Thoracic aorta endothelial cell (primary cell): ENCODE results near the gene TPRX1. TPM values are rescaled to one million over a fixed set of nuclear protein-coding genes. Genes with fewer than 3 reads are reported as not detected.

Experiments
- small RNA-seq: library from RNA; depleted of rRNA; stranded (forward); fragments of <200 nt; gene quantifications from one replicate; pipeline ENCODE3, GENCODE V24; 2012
- total RNA-seq: library from RNA; depleted of rRNA; stranded (reverse); fragments of >200 nt; gene quantifications from 2 replicates; pipeline ENCODE4 v1.2.3, GENCODE V29; 2012

The TPRX1 gene, protein sequence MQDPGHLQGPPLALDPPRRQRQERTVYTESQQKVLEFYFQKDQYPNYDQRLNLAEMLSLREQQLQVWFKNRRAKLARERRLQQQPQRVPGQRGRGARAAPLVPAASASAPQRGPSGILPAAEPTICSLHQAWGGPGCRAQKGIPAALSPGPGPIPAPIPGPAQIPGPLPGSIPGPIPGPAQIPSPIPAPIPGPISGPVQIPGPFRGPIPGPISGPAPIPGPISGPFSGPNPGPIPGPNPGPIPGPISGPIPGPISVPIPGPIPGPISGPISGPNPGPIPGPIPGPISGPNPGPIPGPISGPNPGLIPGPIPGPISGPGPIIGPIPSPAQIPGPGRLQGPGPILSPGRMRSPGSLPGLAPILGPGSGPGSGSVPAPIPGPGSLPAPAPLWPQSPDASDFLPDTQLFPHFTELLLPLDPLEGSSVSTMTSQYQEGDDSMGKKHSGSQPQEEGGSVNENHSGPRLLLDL
- total RNA-seq, result not detected in 2 replicates

DNA sequence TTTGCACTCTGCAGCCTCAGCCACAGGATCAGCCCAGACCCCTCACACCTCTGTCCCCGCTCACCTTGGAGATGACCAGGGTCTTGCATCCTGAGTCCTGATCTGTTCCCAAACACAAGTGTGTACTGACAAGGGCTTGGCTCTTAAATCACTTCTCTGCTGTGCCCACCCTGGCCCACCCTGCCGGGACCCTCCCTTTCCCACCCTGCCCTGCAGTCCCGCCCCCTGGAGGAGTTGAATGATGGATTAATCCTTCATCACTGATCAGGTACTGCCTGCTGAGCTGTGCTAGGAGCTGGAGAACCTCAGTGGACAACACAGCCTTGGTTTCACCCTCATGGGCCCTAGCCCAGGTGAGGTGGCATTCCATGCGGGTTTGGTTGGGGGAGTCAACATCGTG is at the start of gene TPRX1:
TPRX1 (minus strand) TSS at position 101 of the 400 bp plus-strand sequence; CDS start at position 89, 12 bp downstream.

DNA sequence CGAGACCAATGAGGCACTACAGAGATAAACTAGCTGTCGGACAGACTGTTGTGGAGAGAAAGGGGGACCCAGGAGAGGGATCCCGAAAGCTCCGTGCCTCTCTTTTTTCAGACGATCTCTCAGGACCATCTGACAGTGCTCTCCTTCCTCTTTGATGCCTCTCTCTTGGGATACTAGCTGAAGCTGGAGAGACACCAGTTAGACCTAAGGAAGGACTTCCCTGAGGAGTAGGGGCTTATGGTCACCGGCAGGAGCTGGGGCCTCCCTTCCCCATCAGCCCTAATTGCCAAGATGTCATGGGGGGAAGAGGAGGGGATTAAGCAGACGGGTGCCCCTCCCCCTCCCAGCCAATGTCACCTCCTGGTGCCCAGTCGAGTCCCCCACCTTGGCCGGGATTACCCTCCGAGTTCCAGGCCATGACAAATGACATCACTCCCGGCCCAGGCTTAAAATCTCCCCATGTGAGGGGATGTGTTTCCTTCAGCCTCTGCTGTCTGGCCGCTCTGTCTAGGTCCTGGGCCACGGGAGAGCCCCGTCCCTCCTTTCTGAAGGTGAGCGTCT is 17.2 kb upstream of the TPRX1 start, which contains the start of gene CRX:
CRX (plus strand) TSS at position 478 of the 561 bp plus-strand sequence. CDS start 12,507 bp downstream, outside the sequence.

DNA sequence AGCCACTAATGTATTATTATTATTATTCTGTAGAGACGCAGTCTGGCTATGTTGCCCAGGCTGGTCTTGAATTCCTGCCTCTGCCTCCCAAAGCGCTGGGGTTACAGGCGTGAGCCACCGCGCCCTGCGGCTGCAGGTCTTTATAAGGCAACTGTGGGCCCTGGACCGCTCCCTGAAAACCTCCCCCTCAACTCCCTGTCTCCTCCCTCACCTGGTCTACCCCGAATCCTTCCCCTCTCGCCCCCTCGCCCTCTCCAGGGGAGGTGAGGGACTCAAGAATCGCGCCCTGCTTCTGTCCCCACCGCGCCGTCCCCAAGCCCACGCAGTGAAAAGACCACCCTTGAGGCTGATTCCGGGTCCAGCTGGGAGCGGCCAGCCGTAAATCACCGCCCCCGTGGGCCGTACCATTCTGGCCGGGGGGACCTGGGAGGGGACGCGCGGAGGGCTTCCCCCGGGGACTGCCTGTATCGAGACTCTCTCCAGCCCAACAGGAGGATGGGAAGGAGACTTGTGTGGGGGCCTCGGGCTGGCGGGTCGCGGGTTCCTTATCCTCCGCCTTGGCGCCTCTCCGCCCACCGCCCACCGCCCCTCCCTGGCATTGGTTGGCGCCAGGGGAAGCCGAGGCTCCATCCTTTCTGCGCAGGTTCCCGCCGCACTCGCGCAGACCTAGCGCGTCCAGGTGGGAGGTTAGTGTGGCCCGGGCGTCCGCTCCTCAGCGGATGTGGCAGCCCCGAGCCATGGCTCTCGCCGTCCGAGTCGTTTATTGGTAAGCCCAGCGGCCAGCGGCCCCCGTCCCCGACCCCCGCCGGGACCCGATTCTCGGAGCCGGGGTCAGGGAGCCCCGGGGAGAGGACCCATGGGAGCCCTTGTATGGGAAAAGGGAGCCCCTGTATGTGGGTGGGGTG is 26.1 kb downstream of the TPRX1 start, which contains the start of gene SELENOW:
SELENOW (plus strand) TSS at position 655 of the 905 bp plus-strand sequence; CDS start at position 738, 83 bp downstream.

Small RNA genes within 50 kb of the gene (small RNA-seq; reads per million reads assigned to genes)
- gene AC008745.1, result not detected
- not detected for gene SNORD23

Other genes starting within 250 kb of the TPRX1 start
- gene ZNF541, start 231.4 kb downstream of the TPRX1 start, total RNA-seq, result 0.14 TPM in 1 of 2 replicates, not detected in the other
- gene BICRA, start 195.4 kb downstream of the TPRX1 start, total RNA-seq, result 11.0 and 19.2 TPM in 2 replicates
- gene EHD2, start 91.1 kb downstream of the TPRX1 start, total RNA-seq, result 126 and 166 TPM in 2 replicates
- 88.4 and 110 TPM in 2 replicates for gene NOP53, start 59.0 kb downstream of the TPRX1 start, total RNA-seq
- gene SELENOW, start 25.8 kb downstream of the TPRX1 start, total RNA-seq, result 292 and 365 TPM in 2 replicates
- not detected in 2 replicates for gene CRX, start 17.4 kb upstream of the TPRX1 start, total RNA-seq
- gene TPRX2, start 54.7 kb upstream of the TPRX1 start, total RNA-seq, result not detected in 2 replicates
- not detected in 2 replicates for gene SULT2A1, start 81.8 kb upstream of the TPRX1 start, total RNA-seq
- gene BSPH1, start 187.6 kb upstream of the TPRX1 start, total RNA-seq, result not detected in 2 replicates
- not detected in 2 replicates for gene ELSPBP1, start 190.1 kb upstream of the TPRX1 start, total RNA-seq
- gene CABP5, start 239.5 kb upstream of the TPRX1 start, total RNA-seq, result not detected in 2 replicates